ENCODE results near the gene SCNN1G.

SCNN1G gene

GRCh38 chr16:23255000-23255399 lies 72.5 kb downstream of the SCNN1G start:
- DNase-seq, result no peak

- no peak for DNase-seq
These were observed 73.9 kb downstream of the SCNN1G start for GRCh38 chr16:23256440-23256839.

GRCh38 chr16:23257682-23258081 lies 75.1 kb downstream of the SCNN1G start:
- DNase-seq, result no peak

- no peak for DNase-seq
These were observed 76.3 kb downstream of the SCNN1G start for GRCh38 chr16:23258919-23259237.
